ENCODE measurements around the gene SLC35E1.

DNA sequence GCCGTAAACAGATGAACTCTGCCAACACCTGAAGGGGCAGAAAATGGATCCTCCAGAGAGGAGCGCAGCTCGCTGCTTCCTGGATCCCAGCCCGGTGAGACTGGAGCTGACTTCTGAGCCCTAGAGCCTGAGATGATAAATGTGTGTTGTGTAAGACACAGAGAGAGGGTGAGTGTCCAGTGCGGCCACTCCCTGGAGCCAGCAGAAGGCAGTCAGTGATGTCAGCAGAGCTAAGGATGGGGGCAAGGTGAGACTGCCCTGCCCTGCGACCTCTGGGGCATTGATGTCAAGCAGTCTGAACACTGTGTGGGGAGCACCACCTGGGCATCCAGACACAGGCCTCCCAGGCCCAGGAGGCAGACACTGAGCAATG, 9.7 kb upstream of the SLC35E1 start:
- TF ChIP-seq POLR2AphosphoS5 (IDR thresholded peaks at IDR 0.05; ENCODE audit: low read depth, low read length) (no peak), POLR2A (IDR thresholded peaks at IDR 0.05; ENCODE audit: low read depth, low read length) (no peak; the same call in 1 of the 2 replicates), TAF1 (IDR thresholded peaks at IDR 0.05; ENCODE audit: low read depth, low read length) (no peak)

Measured in GM12891 (cell line).